Hepatocyte (in vitro differentiated cells): ENCODE measurements around the gene PDE11A. TPM values are rescaled to one million over a fixed set of nuclear protein-coding genes. Genes with fewer than 3 reads are reported as not detected.

Experiments used
- DNase-seq: peaks from one replicate; pipeline ENCODE4 v3.0.0-alpha.2; 2016; ENCODE audit warnings: low spot score
- H2AFZ ChIP-seq: fragments of 200-600 bp; sonication (generic); 2 replicates; pipeline ENCODE4 v1.6.0; 2016; ENCODE audit warnings: antibody characterized with exemption, mild to moderate bottlenecking
- H3K27ac ChIP-seq: fragments of 200-600 bp; sonication (generic); 2 replicates; pipeline ENCODE4 v1.5.1; 2016; ENCODE audit warnings: mild to moderate bottlenecking
- H3K27me3 ChIP-seq: fragments of 200-600 bp; sonication (generic); 2 replicates; pipeline ENCODE4 v1.6.1; 2016
- H3K36me3 ChIP-seq: fragments of 200-600 bp; sonication (generic); replicated peaks from 2 replicates; pipeline ENCODE4 v1.5.1; 2016; ENCODE audit warnings: low read depth; ENCODE audit not compliant: insufficient read depth
- H3K4me1 ChIP-seq: fragments of 200-600 bp; sonication (generic); 2 replicates; pipeline ENCODE4 v1.5.1; 2016; ENCODE audit warnings: mild to moderate bottlenecking, moderate library complexity; ENCODE audit not compliant: insufficient read depth
- H3K4me2 ChIP-seq: fragments of 200-600 bp; sonication (generic); 2 replicates; pipeline ENCODE4 v1.6.0; 2016
- H3K4me3 ChIP-seq: fragments of 200-600 bp; sonication (generic); 2 replicates; pipeline ENCODE4 v1.5.1; 2016; ENCODE audit warnings: mild to moderate bottlenecking
- H3K79me2 ChIP-seq: fragments of 200-600 bp; sonication (generic); 2 replicates; pipeline ENCODE4 v1.6.0; 2017; ENCODE audit warnings: mild to moderate bottlenecking
- H3K9me2 ChIP-seq: fragments of 200-600 bp; sonication (generic); replicated peaks from 2 replicates; pipeline ENCODE4 v1.6.0; 2017; ENCODE audit warnings: mild to moderate bottlenecking; ENCODE audit not compliant: insufficient read depth
- H3K9me3 ChIP-seq: fragments of 200-600 bp; sonication (generic); 2 replicates; pipeline ENCODE4 v1.5.1; 2016; ENCODE audit warnings: low read depth, mild to moderate bottlenecking
- H4K20me1 ChIP-seq: fragments of 200-600 bp; sonication (generic); 2 replicates; pipeline ENCODE4 v1.6.0; 2016; ENCODE audit warnings: mild to moderate bottlenecking; ENCODE audit not compliant: insufficient read depth, poor library complexity, severe bottlenecking
- EZH2 ChIP-seq: fragments of 200-600 bp; sonication (generic); IDR thresholded peaks from 2 replicates; pipeline ENCODE4 v1.6.1; 2016; ENCODE audit warnings: antibody characterized with exemption, mild to moderate bottlenecking, borderline replicate concordance
- EZH2phosphoT487 ChIP-seq: fragments of 200-600 bp; sonication (generic); IDR thresholded peaks from one replicate; pipeline ENCODE4 v1.6.1; 2018; ENCODE audit warnings: antibody characterized with exemption, mild to moderate bottlenecking, low read depth, moderate library complexity; ENCODE audit not compliant: unreplicated experiment, severe bottlenecking
- WGBS: methylation state at CpG from one replicate; pipeline ENCODE4 v1.1.6; 2016; ENCODE audit warnings: low lambda C conversion rate; ENCODE audit errors: missing lambda C conversion rate; 5-methylcytosine and 5-hydroxymethylcytosine counted together
- polyA plus RNA-seq: library from polyadenylated mRNA; unstranded; fragments of >200 nt; fragmentation: Nextera tagmentation; extraction: Ambion mirVana; gene quantifications from 2 replicates; pipeline ENCODE4 v1.2.1, GENCODE V29; 2016
- total RNA-seq: library from RNA; depleted of rRNA; stranded (reverse); fragments of >200 nt; gene quantifications from 2 replicates; pipeline ENCODE4 v1.2.3, GENCODE V29; 2014
- TF ChIP-seq, protein P1 (sequence below): fragments of 200-600 bp; sonication (generic); IDR thresholded peaks from 2 replicates; pipeline ENCODE4 v1.5.1; 2016; ENCODE audit warnings: antibody characterized with exemption, mild to moderate bottlenecking; ENCODE audit not compliant: poor library complexity

The PDE11A gene
- total and polyA plus RNA-seq, 2 experiments from 2014 or later, result 0.71 to 1.9 TPM

DNA sequence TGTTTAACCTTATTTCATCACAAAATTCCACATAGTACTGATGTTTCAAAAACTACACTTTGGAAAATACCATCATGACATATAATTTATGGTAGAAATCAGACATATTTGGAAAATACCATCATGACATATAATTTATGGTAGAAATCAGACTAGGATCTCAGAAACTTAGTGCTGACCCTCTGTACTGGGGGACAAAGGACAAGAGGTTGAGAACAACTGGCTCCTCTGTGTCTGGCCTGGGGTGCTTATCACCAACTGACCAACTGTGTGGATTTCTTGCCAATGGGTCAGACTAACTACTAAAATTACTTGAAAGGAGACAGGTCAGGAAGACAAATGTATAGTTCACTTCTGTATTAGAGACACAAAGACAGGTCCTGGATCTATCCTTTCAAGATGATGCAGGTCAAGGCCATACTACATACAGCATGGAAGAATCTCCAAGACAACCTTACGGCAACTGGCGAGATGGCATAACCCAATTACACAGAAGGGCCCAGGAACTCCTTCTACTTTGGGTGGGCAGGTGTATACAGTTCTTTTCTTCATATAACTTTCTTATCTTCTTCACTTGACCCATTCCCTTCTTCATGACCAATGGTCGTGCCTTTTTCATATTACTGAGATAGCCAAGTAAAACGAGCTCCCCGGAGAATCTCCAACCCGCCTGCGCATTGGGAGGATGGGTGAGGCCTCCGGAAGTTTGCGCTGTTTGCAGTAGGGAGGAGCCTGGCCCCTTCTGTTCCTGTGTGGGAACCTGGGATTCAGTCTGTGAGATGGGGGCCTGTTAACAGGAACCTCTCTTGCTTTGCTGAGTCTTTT is 389.5 kb downstream of the PDE11A start:
- no peak for DNase-seq
- no peaks in the 10 kb centered on the region for H3K9me2 ChIP-seq
- H2AFZ ChIP-seq, result no peak overlapping the region
- no peak overlapping the region for H3K4me2 ChIP-seq
- no peaks in the 10 kb centered on the region for H4K20me1 ChIP-seq
- H3K4me1 ChIP-seq, result peaks cover 10% of the 10 kb centered on the region
- H3K79me2 ChIP-seq, result no peaks in the 10 kb centered on the region
- no peaks in the 10 kb centered on the region for H3K27me3 ChIP-seq
- H3K27ac ChIP-seq, result no peak overlapping the region
- no peak overlapping the region for H3K4me3 ChIP-seq
- TF ChIP-seq EZH2, result no peak
- no peaks in the 10 kb centered on the region for H3K36me3 ChIP-seq
- WGBS, result 93% methylated on average over 9 of the region's 9 CpGs
- H3K9me3 ChIP-seq, result no peaks in the 10 kb centered on the region

DNA sequence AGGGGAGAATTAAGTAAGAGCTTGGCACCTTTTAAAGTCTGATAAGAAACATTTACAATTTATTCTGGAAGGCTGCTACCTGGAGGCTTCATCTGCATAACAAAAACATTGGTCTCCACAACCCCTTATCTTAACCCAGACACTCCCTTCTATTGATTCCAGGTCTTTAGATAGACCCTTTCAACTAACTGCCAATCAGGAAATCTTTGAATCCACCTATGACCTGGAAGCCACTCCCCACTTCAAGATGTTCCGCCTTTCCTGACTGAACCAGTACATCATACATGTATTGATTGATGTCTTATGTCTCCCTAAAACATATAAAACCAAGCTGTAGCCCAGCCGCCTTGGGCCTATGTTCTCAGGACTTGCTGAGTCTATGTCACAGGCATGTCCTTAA is 390.6 kb downstream of the PDE11A start:
- H3K9me2 ChIP-seq, result no peaks in the 10 kb centered on the region
- H3K79me2 ChIP-seq, result no peaks in the 10 kb centered on the region
- H3K27ac ChIP-seq, result no peak overlapping the region
- H3K4me3 ChIP-seq, result no peak overlapping the region
- H3K4me2 ChIP-seq, result no peak overlapping the region
- TF ChIP-seq EZH2 (no peak), EZH2phosphoT487 (no peak)
- TF ChIP-seq, protein P1, sequence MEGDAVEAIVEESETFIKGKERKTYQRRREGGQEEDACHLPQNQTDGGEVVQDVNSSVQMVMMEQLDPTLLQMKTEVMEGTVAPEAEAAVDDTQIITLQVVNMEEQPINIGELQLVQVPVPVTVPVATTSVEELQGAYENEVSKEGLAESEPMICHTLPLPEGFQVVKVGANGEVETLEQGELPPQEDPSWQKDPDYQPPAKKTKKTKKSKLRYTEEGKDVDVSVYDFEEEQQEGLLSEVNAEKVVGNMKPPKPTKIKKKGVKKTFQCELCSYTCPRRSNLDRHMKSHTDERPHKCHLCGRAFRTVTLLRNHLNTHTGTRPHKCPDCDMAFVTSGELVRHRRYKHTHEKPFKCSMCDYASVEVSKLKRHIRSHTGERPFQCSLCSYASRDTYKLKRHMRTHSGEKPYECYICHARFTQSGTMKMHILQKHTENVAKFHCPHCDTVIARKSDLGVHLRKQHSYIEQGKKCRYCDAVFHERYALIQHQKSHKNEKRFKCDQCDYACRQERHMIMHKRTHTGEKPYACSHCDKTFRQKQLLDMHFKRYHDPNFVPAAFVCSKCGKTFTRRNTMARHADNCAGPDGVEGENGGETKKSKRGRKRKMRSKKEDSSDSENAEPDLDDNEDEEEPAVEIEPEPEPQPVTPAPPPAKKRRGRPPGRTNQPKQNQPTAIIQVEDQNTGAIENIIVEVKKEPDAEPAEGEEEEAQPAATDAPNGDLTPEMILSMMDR, result no peak
- H3K9me3 ChIP-seq, result no peaks in the 10 kb centered on the region
- no peaks in the 10 kb centered on the region for H3K27me3 ChIP-seq
- H3K36me3 ChIP-seq, result no peaks in the 10 kb centered on the region
- H3K4me1 ChIP-seq, result peaks cover 10% of the 10 kb centered on the region
- H4K20me1 ChIP-seq, result no peaks in the 10 kb centered on the region
- H2AFZ ChIP-seq, result no peak overlapping the region
- no peak for DNase-seq
- WGBS, result 100% methylated on average over 2 of the region's 2 CpGs

DNA sequence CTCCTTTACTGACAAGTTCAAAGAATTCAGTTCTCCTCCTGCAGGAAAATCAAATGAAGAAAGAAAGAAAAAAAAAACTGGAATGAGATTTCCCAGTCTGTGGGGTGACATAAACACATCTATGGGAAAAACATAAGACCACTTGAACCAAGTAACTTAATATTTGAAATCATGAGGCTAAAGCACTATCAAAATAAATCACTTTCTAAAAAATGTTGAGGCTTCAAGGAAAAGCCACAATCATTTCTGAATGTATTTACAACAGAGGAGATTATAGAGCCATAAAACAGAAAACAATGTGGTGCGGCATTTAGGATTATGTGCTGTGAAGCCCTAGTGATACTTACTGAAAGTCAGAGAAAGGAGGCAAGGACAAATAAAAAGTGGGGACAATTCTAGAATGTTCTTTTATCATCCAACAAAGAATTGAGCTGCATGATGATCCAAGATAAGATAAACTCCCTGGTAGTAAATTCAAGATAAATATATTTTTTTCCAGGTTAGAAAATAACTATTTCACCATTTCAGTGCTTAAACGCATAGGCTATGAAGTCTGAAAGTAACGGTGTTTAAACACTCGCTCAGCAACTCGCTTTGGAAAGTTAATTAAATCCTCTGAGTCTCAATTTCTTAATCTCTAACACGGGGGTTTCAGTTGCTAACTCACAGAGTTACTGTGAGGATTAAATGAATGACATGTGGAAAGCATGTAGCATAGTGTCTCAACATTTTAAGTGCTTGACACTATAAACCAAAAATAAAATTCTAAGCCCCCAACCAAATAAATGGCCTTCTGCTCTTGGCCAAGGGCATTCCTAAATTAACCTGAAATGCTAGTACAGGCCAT is 391.5 kb downstream of the PDE11A start:
- Histone ChIP-seq H3K27me3 (no peaks in the 10 kb centered on the region), H3K4me3 (no peak overlapping the region)
- no peak for DNase-seq

More for the DNA sequence above, 391.5 kb downstream of the PDE11A start:
- WGBS, result 51% methylated on average over 6 of the region's 6 CpGs
- no peak for TF ChIP-seq EZH2phosphoT487
- TF ChIP-seq EZH2, result no peak
- TF ChIP-seq, protein P1, result no peak
- no peak overlapping the region for H3K4me2 ChIP-seq
- no peak overlapping the region for H3K27ac ChIP-seq
- no peaks in the 10 kb centered on the region for H3K9me3 ChIP-seq
- no peaks in the 10 kb centered on the region for H3K36me3 ChIP-seq
- no peaks in the 10 kb centered on the region for H3K9me2 ChIP-seq
- no peaks in the 10 kb centered on the region for H3K79me2 ChIP-seq
- H3K4me1 ChIP-seq, result peaks cover 10% of the 10 kb centered on the region
- no peak overlapping the region for H2AFZ ChIP-seq
- H4K20me1 ChIP-seq, result no peaks in the 10 kb centered on the region
